GM21528 (cell line): ENCODE results near the gene RGL4.
"Not testable (repeated sequence)": the region's sequence is repeated elsewhere in the genome, so short reads cannot be mapped to it uniquely, and the experiment has no call there.

Experiments used
- ATAC-seq: cut with Tn5 transposase; IDR thresholded peaks from one replicate; pipeline ENCODE4 v1.9.1; 2021; ENCODE audit warnings: mild to moderate bottlenecking, moderate library complexity; ENCODE audit not compliant: unreplicated experiment, low FRiP score

Gene RGL4

GRCh38 chr22:23676841-23677700 is 13.7 kb upstream of the RGL4 start:
- not testable (repeated sequence) for ATAC-seq

GRCh38 chr22:23677701-23677995 is 13.2 kb upstream of the RGL4 start:
- no peak for ATAC-seq

GRCh38 chr22:23678133-23678532 is 12.7 kb upstream of the RGL4 start:
- no peak for ATAC-seq

DNA sequence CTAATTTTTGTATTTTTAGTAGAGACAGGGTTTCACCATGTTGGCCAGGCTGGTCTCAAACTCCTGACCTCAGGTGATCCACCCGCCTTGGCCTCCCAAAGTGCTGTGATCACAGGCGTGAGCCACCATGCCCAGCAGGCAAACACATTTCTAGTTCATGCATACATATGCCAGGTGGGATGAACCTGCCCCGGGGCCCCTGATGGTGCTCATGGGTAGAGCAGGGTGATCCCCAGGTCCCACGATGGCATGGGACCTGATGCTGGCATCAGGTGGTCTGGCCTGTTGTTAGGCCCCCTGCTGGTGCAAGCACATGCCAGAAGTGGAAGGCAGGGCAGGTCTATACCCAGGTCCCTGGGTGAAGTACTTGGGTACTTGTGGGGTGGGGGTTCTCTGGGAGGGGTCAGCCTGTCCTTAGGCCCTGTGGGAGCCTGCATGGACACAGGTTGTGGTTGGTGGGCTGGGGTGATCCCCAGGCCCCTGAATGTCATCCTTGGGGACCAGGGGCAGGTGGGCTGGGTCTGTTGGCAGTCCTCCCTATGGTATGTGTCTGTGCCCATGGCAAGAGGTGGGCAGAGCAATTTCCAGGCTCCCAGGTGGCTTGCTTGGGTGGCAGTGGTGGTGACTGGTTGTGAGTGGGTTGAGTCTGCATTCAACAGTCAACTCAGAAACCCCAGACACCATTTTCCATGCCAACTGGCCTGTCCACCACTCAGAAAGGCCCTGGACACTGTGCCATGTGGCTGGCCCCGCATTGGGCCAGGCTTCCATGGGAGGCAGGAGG is 9.6 kb upstream of the RGL4 start:
- ATAC-seq: no peak

- ATAC-seq: no peak
Measured at GRCh38 chr22:23682077-23682476, 8.7 kb upstream of the RGL4 start.

- ATAC-seq: no peak
Measured at GRCh38 chr22:23682827-23683355, 7.9 kb upstream of the RGL4 start.

DNA sequence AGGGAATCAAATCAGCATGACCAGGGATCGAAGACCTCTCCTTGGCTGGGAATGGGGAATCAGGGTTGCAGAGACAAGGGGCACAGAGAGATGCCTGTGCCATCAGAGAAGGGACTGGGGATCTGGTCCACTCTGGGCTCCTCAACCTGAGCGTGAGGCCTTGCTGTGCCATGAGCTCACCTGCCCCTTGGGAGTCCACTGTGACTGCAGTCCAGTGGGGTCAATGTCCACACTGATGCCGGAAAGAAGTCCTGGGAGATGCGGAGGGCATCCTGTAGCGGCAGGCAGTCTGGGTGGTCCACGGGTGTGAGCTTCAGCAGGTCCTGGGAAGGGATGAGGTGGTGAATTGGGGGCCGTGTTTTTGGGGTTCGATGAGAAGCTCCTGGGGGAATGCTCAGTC is 7.3 kb upstream of the RGL4 start:
- ATAC-seq: no peak

DNA sequence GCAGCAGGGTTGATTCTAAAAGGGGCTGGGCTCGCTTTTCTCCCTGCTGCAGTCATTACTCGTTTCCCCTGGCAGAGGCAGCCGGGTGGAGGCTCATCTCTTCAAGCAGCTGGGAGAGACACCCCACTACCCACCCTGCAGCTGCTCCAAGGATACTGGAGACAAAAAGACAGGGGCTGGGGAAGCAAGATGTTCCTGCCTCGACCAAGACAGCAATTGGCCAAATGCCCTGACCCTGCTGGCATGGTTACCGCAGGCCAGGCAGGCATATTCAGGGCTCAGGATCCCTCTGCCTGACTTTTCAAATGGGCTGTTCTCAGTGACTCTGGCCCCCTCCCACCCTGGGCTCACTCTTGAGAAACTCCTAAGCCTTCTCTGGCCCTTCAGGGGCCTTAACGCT is 6.8 kb upstream of the RGL4 start:
- ATAC-seq: no peak

DNA sequence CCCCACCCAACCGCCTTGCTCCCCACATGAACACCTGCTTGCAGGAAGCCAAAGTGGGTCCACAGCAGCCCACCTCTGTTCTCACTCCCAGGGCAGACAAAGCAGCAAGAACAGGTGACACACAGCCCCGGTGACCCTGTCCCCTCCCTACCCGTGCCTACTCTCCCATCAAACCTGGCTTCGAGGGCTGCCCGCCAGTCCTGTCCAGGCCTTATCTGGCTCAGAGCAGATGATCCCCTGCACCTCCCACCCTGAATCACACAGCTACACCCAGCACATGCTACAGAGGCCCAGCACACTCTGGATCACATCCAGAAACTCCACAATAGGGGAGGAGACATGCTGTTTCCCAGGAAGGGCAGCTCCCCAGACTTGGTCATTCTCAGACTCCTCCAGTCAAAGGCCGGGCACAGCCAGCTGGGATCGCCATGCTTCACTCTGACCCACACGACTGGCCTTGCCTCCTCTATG is 6.2 kb upstream of the RGL4 start:
- ATAC-seq: no peak

- no peak for ATAC-seq
Measured at GRCh38 chr22:23685205-23685784, 5.5 kb upstream of the RGL4 start.

- no peak for ATAC-seq
Measured at GRCh38 chr22:23686416-23687024, 4.3 kb upstream of the RGL4 start.

DNA sequence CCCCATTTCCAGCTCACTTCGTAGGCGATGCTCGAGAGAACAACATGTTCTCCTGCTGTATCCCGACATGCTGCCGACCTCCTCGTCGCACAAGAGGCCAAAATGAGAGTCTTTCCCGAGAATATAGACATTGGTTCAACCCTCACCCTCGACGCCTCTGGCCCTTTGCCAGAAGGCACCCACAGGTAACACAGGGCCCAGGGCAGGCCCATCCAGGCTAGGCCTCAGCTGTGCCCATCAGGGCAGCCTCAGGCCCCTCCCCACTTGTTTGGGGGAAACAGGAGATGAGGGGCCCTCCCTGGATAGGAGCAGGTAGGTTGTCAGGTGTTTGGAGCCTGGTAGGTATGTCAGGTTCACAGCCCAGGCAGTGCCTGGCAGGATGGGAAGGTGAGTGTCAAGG is 2.7 kb upstream of the RGL4 start:
- ATAC-seq: no peak

DNA sequence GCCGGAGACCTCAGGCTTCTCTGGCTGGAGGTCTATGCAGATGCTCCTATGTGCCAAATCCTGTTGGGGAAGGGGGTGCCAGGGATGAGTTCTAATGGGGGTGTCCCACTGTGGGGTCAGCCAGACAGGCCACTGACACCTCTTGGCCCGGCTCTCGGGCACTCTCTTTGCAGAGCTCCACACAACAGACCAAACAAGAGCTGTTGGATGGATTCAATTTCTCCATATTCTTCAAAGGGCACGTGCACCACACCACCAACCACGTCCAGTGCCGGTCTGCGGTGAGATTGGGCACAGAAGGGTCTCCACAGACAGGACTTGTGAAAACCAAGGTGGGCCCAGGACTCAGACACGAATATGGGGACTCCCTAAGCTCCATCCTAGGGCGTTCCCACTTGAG is 2.2 kb upstream of the RGL4 start:
- ATAC-seq: no peak

- ATAC-seq: no peak
Measured at GRCh38 chr22:23689414-23689813, 1.4 kb upstream of the RGL4 start.

GRCh38 chr22:23691748-23692423 is 1.1 kb downstream of the RGL4 start:
- no peak for ATAC-seq

DNA sequence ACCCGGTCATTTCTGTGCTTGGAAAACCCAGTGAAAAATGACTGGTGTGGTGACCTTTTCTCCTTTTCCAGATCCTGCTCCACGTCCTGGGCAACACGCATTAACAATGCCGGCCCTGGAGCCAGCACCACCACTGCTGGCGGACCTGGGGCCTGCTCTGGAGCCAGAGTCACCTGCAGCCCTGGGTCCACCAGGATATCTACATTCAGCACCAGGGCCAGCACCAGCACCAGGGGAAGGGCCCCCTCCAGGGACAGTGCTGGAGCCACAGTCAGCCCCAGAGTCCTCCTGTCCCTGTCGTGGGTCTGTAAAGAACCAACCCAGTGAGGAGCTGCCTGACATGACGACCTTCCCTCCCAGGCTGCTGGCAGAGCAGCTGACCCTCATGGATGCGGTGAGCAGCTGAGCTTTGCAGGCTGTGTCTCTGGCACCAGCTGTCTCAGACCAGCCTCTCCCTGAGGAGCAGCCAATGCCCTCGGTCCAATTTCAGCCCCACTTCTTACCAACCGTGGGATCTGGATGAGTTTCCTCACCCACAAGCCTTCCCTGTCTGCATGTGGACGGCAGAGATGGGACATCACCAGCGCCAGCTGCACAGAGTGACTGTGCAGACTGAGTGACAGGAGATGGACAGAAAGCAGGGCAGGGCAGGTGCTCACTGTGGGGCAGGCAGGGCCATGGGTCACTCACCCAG is 1.9 kb downstream of the RGL4 start:
- no peak for ATAC-seq

GRCh38 chr22:23693979-23694680 is 3.3 kb downstream of the RGL4 start:
- no peak for ATAC-seq

- no peak for ATAC-seq
Measured at GRCh38 chr22:23695141-23695540, 4.3 kb downstream of the RGL4 start.
